ENCODE measurements around the gene KCNQ1.

DNA sequence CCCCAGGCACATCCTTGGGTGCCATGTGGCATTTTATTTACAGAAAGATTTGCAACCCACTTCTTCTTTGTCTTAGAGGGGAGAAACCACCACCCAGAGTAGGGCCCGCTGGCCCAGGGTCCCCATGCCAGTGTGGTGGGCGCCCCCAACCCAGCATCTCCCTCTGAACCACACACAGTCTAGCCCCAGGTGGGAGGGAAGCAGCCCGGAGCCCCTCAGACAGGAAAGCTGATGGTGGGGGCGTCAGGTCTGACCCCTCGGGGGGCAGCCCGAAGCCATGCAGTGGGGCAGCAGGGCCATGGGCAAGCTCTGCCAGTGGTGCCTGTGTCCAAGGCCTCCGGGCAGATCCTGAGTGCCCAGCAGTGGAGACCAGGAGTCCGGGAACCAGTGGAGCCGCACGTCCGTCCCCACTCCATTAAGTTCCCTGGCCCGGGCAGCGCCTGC is 12.2 kb upstream of the KCNQ1 start:
- TF ChIP-seq, protein P1, sequence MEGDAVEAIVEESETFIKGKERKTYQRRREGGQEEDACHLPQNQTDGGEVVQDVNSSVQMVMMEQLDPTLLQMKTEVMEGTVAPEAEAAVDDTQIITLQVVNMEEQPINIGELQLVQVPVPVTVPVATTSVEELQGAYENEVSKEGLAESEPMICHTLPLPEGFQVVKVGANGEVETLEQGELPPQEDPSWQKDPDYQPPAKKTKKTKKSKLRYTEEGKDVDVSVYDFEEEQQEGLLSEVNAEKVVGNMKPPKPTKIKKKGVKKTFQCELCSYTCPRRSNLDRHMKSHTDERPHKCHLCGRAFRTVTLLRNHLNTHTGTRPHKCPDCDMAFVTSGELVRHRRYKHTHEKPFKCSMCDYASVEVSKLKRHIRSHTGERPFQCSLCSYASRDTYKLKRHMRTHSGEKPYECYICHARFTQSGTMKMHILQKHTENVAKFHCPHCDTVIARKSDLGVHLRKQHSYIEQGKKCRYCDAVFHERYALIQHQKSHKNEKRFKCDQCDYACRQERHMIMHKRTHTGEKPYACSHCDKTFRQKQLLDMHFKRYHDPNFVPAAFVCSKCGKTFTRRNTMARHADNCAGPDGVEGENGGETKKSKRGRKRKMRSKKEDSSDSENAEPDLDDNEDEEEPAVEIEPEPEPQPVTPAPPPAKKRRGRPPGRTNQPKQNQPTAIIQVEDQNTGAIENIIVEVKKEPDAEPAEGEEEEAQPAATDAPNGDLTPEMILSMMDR (IDR thresholded peaks at IDR 0.05): no peak
- TF ChIP-seq POLR2A (IDR thresholded peaks at IDR 0.05): no peak

Data from body of pancreas (tissue), 4 donors.